Vagina (tissue), 2 donors: ENCODE results near the gene DNAJB13. TPM values are rescaled to one million over a fixed set of nuclear protein-coding genes. Genes with fewer than 3 reads are reported as not detected.

Experiments used
- DNase-seq, 2 donors: peaks; one replicate each; pipeline ENCODE4 v3.0.0-alpha.2; 2017; ENCODE audit errors: extremely low spot score in 2 of 2
- H3K27ac ChIP-seq: fragments of 200-600 bp; sonication (generic); one replicate; pipeline ENCODE4 v1.5.1; 2019
- H3K27me3 ChIP-seq: fragments of 200-600 bp; sonication (generic); one replicate; pipeline ENCODE4 v1.5.1; 2019
- H3K36me3 ChIP-seq, 2 donors: fragments of 200-600 bp; sonication (generic); one replicate each; pipeline ENCODE4 v1.5.1; 2017 to 2019
- H3K4me1 ChIP-seq: fragments of 200-600 bp; sonication (generic); one replicate; pipeline ENCODE4 v1.5.1; 2019
- H3K4me3 ChIP-seq, 2 donors: fragments of 200-600 bp; sonication (generic); 1 replicate in 1 of 2; 2 replicates in 1 of 2; pipeline ENCODE4 v1.5.1; 2016 to 2019
- H3K9me3 ChIP-seq: fragments of 200-600 bp; sonication (generic); one replicate; pipeline ENCODE4 v1.5.1; 2019
- CTCF ChIP-seq, 3 experiments: fragments of 450-650 bp in 2 of 3; fragments of 200-600 bp in 1 of 3; sonication (generic) in 1 of 3; IDR thresholded peaks; one replicate each; pipeline ENCODE4 v1.5.1; 2017 to 2019; ENCODE audit warnings: antibody characterized with exemption in 3 of 3, mild to moderate bottlenecking in 2 of 3, moderate library complexity in 2 of 3
- POLR2A ChIP-seq, 2 donors: fragments of 450-650 bp; IDR thresholded peaks; one replicate each; pipeline ENCODE4 v1.6.1; 2017; ENCODE audit warnings: antibody characterized with exemption in 2 of 2, mild to moderate bottlenecking in 2 of 2, moderate library complexity in 2 of 2
- POLR2AphosphoS5 ChIP-seq, 2 donors: sonication (generic); formaldehyde crosslinking; IDR thresholded peaks; one replicate each; pipeline ENCODE4 v1.9.0; 2017; ENCODE audit warnings: antibody characterized with exemption in 2 of 2, mild to moderate bottlenecking in 2 of 2, low read depth in 1 of 2; ENCODE audit not compliant: insufficient read depth in 1 of 2
- intact Hi-C: fragments of 100-400 bp; cut with DNase I; formaldehyde crosslinking; loops from one replicate; pipeline ENCODE4 v1.15.1; 2023
- total RNA-seq: library from RNA; depleted of rRNA; stranded (reverse); fragments of >200 nt; gene quantifications from one replicate; pipeline ENCODE4 v1.2.3, GENCODE V29; 2016

Gene DNAJB13
- total RNA-seq, 1 donor from 2014 or later = not detected

- H3K27ac ChIP-seq = no peak overlapping the region
- no peak for DNase-seq
- H3K36me3 ChIP-seq = no peaks in the 10 kb centered on the region
- no peak overlapping the region for H3K4me3 ChIP-seq
- intact Hi-C loops = no loop called here
- H3K9me3 ChIP-seq = no peaks in the 10 kb centered on the region
- H3K27me3 ChIP-seq = no peaks in the 10 kb centered on the region
- TF ChIP-seq CTCF (IDR thresholded peaks at IDR 0.05) (no peak), POLR2A (IDR thresholded peaks at IDR 0.05) (no peak), POLR2AphosphoS5 (IDR thresholded peaks at IDR 0.05; ENCODE audit: insufficient read depth in 1 of 2, low read depth in 1 of 2) (no peak)
- H3K4me1 ChIP-seq = peaks cover 15% of the 10 kb centered on the region
These were observed 22.0 kb downstream of the DNAJB13 start for GRCh38 chr11:73972620-73973449.

GRCh38 chr11:73974604-73975478, 24.0 kb downstream of the DNAJB13 start:
- Histone ChIP-seq H3K36me3 (no peaks in the 10 kb centered on the region), H3K27me3 (no peaks in the 10 kb centered on the region), H3K4me3 (no peak overlapping the region), H3K27ac (no peak overlapping the region), H3K4me1 (peaks cover 15% of the 10 kb centered on the region), H3K9me3 (no peaks in the 10 kb centered on the region)
- DNase-seq = no peak
- TF ChIP-seq POLR2AphosphoS5 (IDR thresholded peaks at IDR 0.05; ENCODE audit: insufficient read depth in 1 of 2, low read depth in 1 of 2) = no peak
- TF ChIP-seq CTCF (IDR thresholded peaks at IDR 0.05) = no peak
- TF ChIP-seq POLR2A (IDR thresholded peaks at IDR 0.05) = no peak
- intact Hi-C loops = loop anchor here (5.0 kb wide), 1 partner anchor 688 kb away; no protein-coding TSS in a partner anchor

GRCh38 chr11:73975479-73975757, 24.6 kb downstream of the DNAJB13 start:
- no peaks in the 10 kb centered on the region for H3K9me3 ChIP-seq
- H3K36me3 ChIP-seq = no peaks in the 10 kb centered on the region
- no peak overlapping the region for H3K4me3 ChIP-seq
- intact Hi-C loops = loop anchor here (5.0 kb wide), 1 partner anchor 688 kb away; no protein-coding TSS in a partner anchor
- DNase-seq = no peak
- H3K27ac ChIP-seq = no peak overlapping the region
- TF ChIP-seq CTCF (IDR thresholded peaks at IDR 0.05) = no peak
- TF ChIP-seq POLR2A (IDR thresholded peaks at IDR 0.05) = no peak
- TF ChIP-seq POLR2AphosphoS5 (IDR thresholded peaks at IDR 0.05; ENCODE audit: insufficient read depth in 1 of 2, low read depth in 1 of 2) = no peak
- peaks cover 15% of the 10 kb centered on the region for H3K4me1 ChIP-seq
- H3K27me3 ChIP-seq = no peaks in the 10 kb centered on the region

GRCh38 chr11:73976451-73977151, 25.8 kb downstream of the DNAJB13 start:
- H3K4me1 ChIP-seq = peaks cover 15% of the 10 kb centered on the region
- H3K27me3 ChIP-seq = no peaks in the 10 kb centered on the region
- no peak overlapping the region for H3K4me3 ChIP-seq
- intact Hi-C loops = loop anchor here (5.0 kb wide), 1 partner anchor 689 kb away; no protein-coding TSS in a partner anchor
- H3K27ac ChIP-seq = no peak overlapping the region
- DNase-seq = no peak
- no peak for TF ChIP-seq CTCF (IDR thresholded peaks at IDR 0.05)
- TF ChIP-seq POLR2AphosphoS5 (IDR thresholded peaks at IDR 0.05; ENCODE audit: insufficient read depth in 1 of 2, low read depth in 1 of 2) = no peak
- no peak for TF ChIP-seq POLR2A (IDR thresholded peaks at IDR 0.05)
- no peaks in the 10 kb centered on the region for H3K36me3 ChIP-seq
- no peaks in the 10 kb centered on the region for H3K9me3 ChIP-seq
